ENCODE data around the gene AQR.
A peak's percentile ranks its signal among the peaks of the same experiment; 100 is the strongest.
"Not testable (repeated sequence)": the region's sequence is repeated elsewhere in the genome, so short reads cannot be mapped to it uniquely, and the experiment has no call there.

AQR gene

GRCh38 chr15:34813446-34814190 is 155.9 kb downstream of the AQR start:
- no peak for TF ChIP-seq CTCF (IDR thresholded peaks at IDR 0.05; ENCODE audit: insufficient read depth, low read length, missing control alignments)
- no peak overlapping the region for H3K4me3 ChIP-seq (ENCODE audit: low read depth, low read length)
- DNase-seq (ENCODE audit: low read depth, low spot score) = no peak
- CTCF ChIA-PET = interaction anchor here (3.6 kb wide), 1 partner anchor 105 kb away, joined by 16 read pairs; no protein-coding TSS in a partner anchor
- POLR2A ChIA-PET = no interaction called here

DNA sequence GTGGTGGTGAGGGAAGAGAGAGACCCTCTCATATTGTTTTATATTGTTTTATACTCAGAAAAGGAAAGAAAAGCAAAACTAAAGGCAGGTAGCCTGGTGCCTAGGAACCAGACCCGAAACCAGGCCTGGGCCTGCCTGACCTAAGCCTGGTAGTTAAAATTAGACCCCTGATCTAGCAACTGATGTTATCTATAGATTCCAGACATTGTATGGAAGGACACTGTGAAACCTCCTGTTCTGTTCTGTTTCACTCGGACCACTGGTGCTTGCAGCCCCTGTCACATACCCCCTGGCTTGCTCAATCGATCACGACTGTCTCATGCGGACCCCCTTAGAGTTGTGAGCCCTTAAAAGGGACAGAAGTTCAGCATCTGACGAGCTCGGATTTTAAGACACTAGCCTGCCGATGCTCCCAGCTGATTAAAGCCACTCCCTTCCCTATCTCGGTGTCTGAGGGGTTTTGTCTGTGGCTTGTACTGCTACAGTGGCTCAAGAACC is 156.6 kb downstream of the AQR start:
- H3K4me3 ChIP-seq (ENCODE audit: low read depth, low read length); DNase-seq (ENCODE audit: low read depth, low spot score); POLR2A ChIA-PET: not testable (repeated sequence)
- CTCF ChIA-PET = interaction anchor here (3.6 kb wide), 1 partner anchor 104 kb away, joined by 16 read pairs; no protein-coding TSS in a partner anchor

DNA sequence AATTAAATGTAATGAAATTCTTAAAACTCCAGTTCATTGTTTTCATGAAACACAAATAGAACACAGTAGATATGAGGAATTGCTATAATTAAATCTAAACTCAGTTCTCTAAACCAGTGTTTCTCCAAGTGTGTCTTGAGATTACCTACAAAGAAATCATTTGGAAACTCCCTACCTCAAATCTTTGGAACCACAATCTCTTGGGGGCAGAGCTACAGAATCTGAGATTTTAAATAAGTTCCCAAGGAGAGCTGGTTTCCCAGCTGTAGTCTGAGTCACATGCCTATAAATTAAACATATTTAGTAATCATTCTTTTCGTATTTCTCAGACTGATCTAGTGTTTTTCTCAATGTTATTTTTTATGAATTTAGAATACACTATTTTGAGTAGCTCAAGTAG is 157.2 kb downstream of the AQR start:
- ChIA-PET POLR2A (interaction anchor here (0.6 kb wide), 1 partner anchor 106 kb away, joined by 3 read pairs; no protein-coding TSS in a partner anchor), CTCF (interaction anchor here (3.6 kb wide), 1 partner anchor 104 kb away, joined by 16 read pairs; no protein-coding TSS in a partner anchor)
- no peak overlapping the region for H3K4me3 ChIP-seq (ENCODE audit: low read depth, low read length)
- no peak for TF ChIP-seq CTCF (IDR thresholded peaks at IDR 0.05; ENCODE audit: insufficient read depth, low read length, missing control alignments)
- peak; percentile 75 for DNase-seq (ENCODE audit: low read depth, low spot score)

DNA sequence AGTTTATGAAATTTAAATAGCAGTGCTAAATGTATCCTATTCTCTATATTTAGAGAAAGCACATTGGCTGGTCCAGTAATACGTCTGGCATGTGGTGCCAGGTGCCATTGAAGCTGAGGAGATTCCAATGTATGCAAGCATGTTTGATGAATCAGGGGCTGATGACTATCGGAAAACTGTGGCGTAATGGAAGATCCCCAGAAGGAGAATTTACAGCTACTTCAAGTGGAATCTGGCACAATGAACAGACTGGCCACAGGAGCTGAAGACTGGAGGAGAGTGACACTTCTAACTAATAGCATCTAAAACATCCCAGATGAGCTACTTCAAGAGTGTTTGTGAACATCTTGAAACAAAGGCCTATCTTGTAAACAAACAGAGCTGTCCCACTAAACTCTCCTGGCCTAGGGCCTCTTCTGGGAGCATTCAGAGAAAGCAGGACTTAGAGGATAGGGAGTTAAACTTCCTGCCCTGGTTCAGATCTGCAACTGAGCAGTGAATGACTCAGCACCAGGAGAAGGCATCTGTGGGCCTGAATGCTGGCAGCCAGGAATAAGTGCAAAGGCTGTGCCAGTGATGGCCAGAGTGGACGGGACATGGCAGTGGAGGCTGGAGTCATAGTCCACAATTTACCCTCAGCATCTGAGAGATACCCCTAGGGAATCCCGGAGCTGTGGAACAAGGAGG is 159.0 kb downstream of the AQR start:
- H3K4me3 ChIP-seq (ENCODE audit: low read depth, low read length) = no peak overlapping the region
- CTCF ChIA-PET = interaction anchor here (0.8 to 3.6 kb wide), 4 partner anchors 8 to 102 kb away, joined by 3 to 16 read pairs (median 4); no protein-coding TSS in a partner anchor
- POLR2A ChIA-PET = no interaction called here
- DNase-seq (ENCODE audit: low read depth, low spot score) = peak; percentile 98
- TF ChIP-seq CTCF (IDR thresholded peaks at IDR 0.05; ENCODE audit: insufficient read depth, low read length, missing control alignments) = no peak

- POLR2A ChIA-PET = no interaction called here
- no peak for TF ChIP-seq CTCF (IDR thresholded peaks at IDR 0.05; ENCODE audit: insufficient read depth, low read length, missing control alignments)
- no peak for DNase-seq (ENCODE audit: low read depth, low spot score)
- CTCF ChIA-PET = no interaction called here
- H3K4me3 ChIP-seq (ENCODE audit: low read depth, low read length) = no peak overlapping the region
These were observed 160.4 kb downstream of the AQR start for GRCh38 chr15:34809186-34809585.

DNA sequence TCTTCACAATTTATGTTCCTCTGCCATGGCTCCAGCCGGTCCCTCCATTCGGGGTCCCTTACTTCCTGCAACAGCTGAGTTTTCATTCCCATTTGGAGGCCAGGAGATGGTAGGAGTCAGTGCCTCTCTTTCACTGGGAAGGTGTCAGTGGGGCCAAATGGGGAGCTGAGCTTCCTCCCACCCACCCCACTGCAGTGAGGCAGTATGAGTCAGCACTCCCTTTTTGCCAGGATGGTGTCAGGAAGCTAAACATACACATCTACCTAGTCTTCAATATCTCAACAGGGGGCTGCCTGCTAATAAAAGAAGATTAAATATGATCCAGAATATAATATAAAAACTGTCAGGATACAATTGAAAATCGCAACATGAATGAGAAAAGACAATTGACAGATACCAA is 161.5 kb downstream of the AQR start:
- DNase-seq (ENCODE audit: low read depth, low spot score) = no peak
- ChIA-PET POLR2A (no interaction called here), CTCF (interaction anchor here (1.0 to 1.3 kb wide), 2 partner anchors 11 to 15 kb away, joined by 3 to 4 read pairs; no protein-coding TSS in a partner anchor)
- no peak overlapping the region for H3K4me3 ChIP-seq (ENCODE audit: low read depth, low read length)
- TF ChIP-seq CTCF (IDR thresholded peaks at IDR 0.05; ENCODE audit: insufficient read depth, low read length, missing control alignments) = no peak

GRCh38 chr15:34807241-34807640 is 162.3 kb downstream of the AQR start:
- CTCF ChIA-PET = interaction anchor here (1.2 kb wide), 1 partner anchor 14 kb away, joined by 3 read pairs; no protein-coding TSS in a partner anchor
- H3K4me3 ChIP-seq (ENCODE audit: low read depth, low read length); DNase-seq (ENCODE audit: low read depth, low spot score); POLR2A ChIA-PET: not testable (repeated sequence)
